ENCODE measurements around the gene KRTAP10-11. TPM values are rescaled to one million over a fixed set of nuclear protein-coding genes. Genes with fewer than 3 reads are reported as not detected.

KRTAP10-11 gene
- total and polyA plus RNA-seq, 2 experiments from 2014 or later: not detected

- Mint-ChIP-seq H3K36me3 (ENCODE audit: low read depth) (peaks cover 17% of the 10 kb centered on the region; the same call in 1 of the 3 replicates), H3K27ac (no peak overlapping the region), H3K9me3 (peaks cover 19% of the 10 kb centered on the region; the same call in 2 of the 3 replicates), H3K27me3 (ENCODE audit: insufficient read depth, low read depth, poor library complexity) (peaks cover 19% of the 10 kb centered on the region), H3K4me3 (no peak overlapping the region; the same call in 2 of the 3 replicates), H3K4me1 (peaks cover 49% of the 10 kb centered on the region)
- no peak overlapping the region for H3K27ac ChIP-seq (ENCODE audit: low read depth)
- peak; percentile 32 for ATAC-seq
- no peak overlapping the region for H3K4me2 ChIP-seq
- no peak for DNase-seq (ENCODE audit: low spot score)
- no peaks in the 10 kb centered on the region for H3F3A ChIP-seq (replicated peaks; ENCODE audit: low read depth)
- H3K4me3 ChIP-seq: no peak overlapping the region
- H3K36me3 ChIP-seq (ENCODE audit: insufficient read depth): no peaks in the 10 kb centered on the region; the same call in 1 of the 2 replicates
- TF ChIP-seq EZH2 (IDR thresholded peaks at IDR 0.05; ENCODE audit: low read depth, unreplicated experiment): no peak
- TF ChIP-seq NANOG (IDR thresholded peaks at IDR 0.05; ENCODE audit: borderline replicate concordance): no peak
- no peak for TF ChIP-seq JUNB (IDR thresholded peaks at IDR 0.05; ENCODE audit: unreplicated experiment)
- TF ChIP-seq CTCF (conservative IDR thresholded peaks at IDR 0.05; ENCODE audit: low read depth in 2 of 2): peak; percentile 15 to 34; a peak in 3 of 4 replicates
- TF ChIP-seq CREB1 (CRISPR knock-in tag; IDR thresholded peaks at IDR 0.05; ENCODE audit: low read depth): no peak
- H4K20me1 ChIP-seq (replicated peaks; ENCODE audit: insufficient read depth): no peaks in the 10 kb centered on the region
- H3K9me2 ChIP-seq (ENCODE audit: insufficient read depth): no peaks in the 10 kb centered on the region
- H3K79me2 ChIP-seq (replicated peaks; ENCODE audit: insufficient read depth): no peaks in the 10 kb centered on the region
- H3K4me1 ChIP-seq (ENCODE audit: insufficient read depth): peaks cover 15% of the 10 kb centered on the region; the same call in 1 of the 2 replicates
- H3K27me3 ChIP-seq (ENCODE audit: insufficient read depth): no peaks in the 10 kb centered on the region
- H2AFZ ChIP-seq: peak overlapping the region; percentile 74; the same call in 1 of the 2 replicates
Observed at GRCh38 chr21:44696572-44696971, 50.4 kb downstream of the KRTAP10-11 start.

Small RNA genes lying within 50 kb of the gene (small RNA-seq; reads per million reads assigned to genes)
- gene KRTAP12-6P (ENCODE audit: low replicate concordance): not detected

Other genes with a start within 250 kb of the KRTAP10-11 start
- 4.4 and 6.8 TPM in 2 replicates for gene LRRC3, start 190.9 kb upstream of the KRTAP10-11 start, total RNA-seq (2014; rRNA removed; shearing (Covaris generic))
- gene LRRC3, start 190.9 kb upstream of the KRTAP10-11 start, polyA plus RNA-seq (2016; fragmentation: Nextera tagmentation; extraction: Ambion mirVana): 0.95 and 1.2 TPM in 2 replicates
- not detected in 2 replicates for gene KRTAP10-1, start 106.2 kb upstream of the KRTAP10-11 start, total RNA-seq (2014; rRNA removed; shearing (Covaris generic))
- gene KRTAP10-1, start 106.2 kb upstream of the KRTAP10-11 start, polyA plus RNA-seq (2016; fragmentation: Nextera tagmentation; extraction: Ambion mirVana): not detected in 2 replicates
- gene KRTAP10-2, start 94.9 kb upstream of the KRTAP10-11 start, total RNA-seq (2014; rRNA removed; shearing (Covaris generic)): not detected in 2 replicates
- 0.24 TPM in 1 of 2 replicates, not detected in the other for gene KRTAP10-2, start 94.9 kb upstream of the KRTAP10-11 start, polyA plus RNA-seq (2016; fragmentation: Nextera tagmentation; extraction: Ambion mirVana)
- not detected in 2 replicates for gene KRTAP10-3, start 87.6 kb upstream of the KRTAP10-11 start, total RNA-seq (2014; rRNA removed; shearing (Covaris generic))
- not detected in 2 replicates for gene KRTAP10-3, start 87.6 kb upstream of the KRTAP10-11 start, polyA plus RNA-seq (2016; fragmentation: Nextera tagmentation; extraction: Ambion mirVana)
- gene KRTAP10-4, start 72.7 kb upstream of the KRTAP10-11 start, total RNA-seq (2014; rRNA removed; shearing (Covaris generic)): not detected in 2 replicates
- not detected in 2 replicates for gene KRTAP10-4, start 72.7 kb upstream of the KRTAP10-11 start, polyA plus RNA-seq (2016; fragmentation: Nextera tagmentation; extraction: Ambion mirVana)
- not detected in 2 replicates for gene KRTAP10-5, start 65.8 kb upstream of the KRTAP10-11 start, total RNA-seq (2014; rRNA removed; shearing (Covaris generic))
- not detected in 2 replicates for gene KRTAP10-5, start 65.8 kb upstream of the KRTAP10-11 start, polyA plus RNA-seq (2016; fragmentation: Nextera tagmentation; extraction: Ambion mirVana)
- gene KRTAP10-6, start 53.9 kb upstream of the KRTAP10-11 start, total RNA-seq (2014; rRNA removed; shearing (Covaris generic)): not detected in 2 replicates
- gene KRTAP10-6, start 53.9 kb upstream of the KRTAP10-11 start, polyA plus RNA-seq (2016; fragmentation: Nextera tagmentation; extraction: Ambion mirVana): not detected in 2 replicates
- not detected in 2 replicates for gene KRTAP10-7, start 45.8 kb upstream of the KRTAP10-11 start, total RNA-seq (2014; rRNA removed; shearing (Covaris generic))
- not detected in 2 replicates for gene KRTAP10-7, start 45.8 kb upstream of the KRTAP10-11 start, polyA plus RNA-seq (2016; fragmentation: Nextera tagmentation; extraction: Ambion mirVana)
- not detected in 2 replicates for gene KRTAP10-8, start 34.3 kb upstream of the KRTAP10-11 start, total RNA-seq (2014; rRNA removed; shearing (Covaris generic))
- not detected in 2 replicates for gene KRTAP10-8, start 34.3 kb upstream of the KRTAP10-11 start, polyA plus RNA-seq (2016; fragmentation: Nextera tagmentation; extraction: Ambion mirVana)
- not detected in 2 replicates for gene KRTAP10-9, start 19.3 kb upstream of the KRTAP10-11 start, total RNA-seq (2014; rRNA removed; shearing (Covaris generic))
- gene KRTAP10-9, start 19.3 kb upstream of the KRTAP10-11 start, polyA plus RNA-seq (2016; fragmentation: Nextera tagmentation; extraction: Ambion mirVana): not detected in 2 replicates
- not detected in 2 replicates for gene KRTAP10-10, start 9.1 kb upstream of the KRTAP10-11 start, total RNA-seq (2014; rRNA removed; shearing (Covaris generic))
- gene KRTAP10-10, start 9.1 kb upstream of the KRTAP10-11 start, polyA plus RNA-seq (2016; fragmentation: Nextera tagmentation; extraction: Ambion mirVana): not detected in 2 replicates
- not detected in 2 replicates for gene KRTAP12-4, start 8.2 kb downstream of the KRTAP10-11 start, total RNA-seq (2014; rRNA removed; shearing (Covaris generic))
- gene KRTAP12-4, start 8.2 kb downstream of the KRTAP10-11 start, polyA plus RNA-seq (2016; fragmentation: Nextera tagmentation; extraction: Ambion mirVana): not detected in 2 replicates
- not detected in 2 replicates for gene KRTAP12-3, start 11.5 kb downstream of the KRTAP10-11 start, total RNA-seq (2014; rRNA removed; shearing (Covaris generic))
- not detected in 2 replicates for gene KRTAP12-3, start 11.5 kb downstream of the KRTAP10-11 start, polyA plus RNA-seq (2016; fragmentation: Nextera tagmentation; extraction: Ambion mirVana)
- gene KRTAP12-2, start 20.5 kb downstream of the KRTAP10-11 start, total RNA-seq (2014; rRNA removed; shearing (Covaris generic)): not detected in 2 replicates
- not detected in 2 replicates for gene KRTAP12-2, start 20.5 kb downstream of the KRTAP10-11 start, polyA plus RNA-seq (2016; fragmentation: Nextera tagmentation; extraction: Ambion mirVana)
- not detected in 2 replicates for gene KRTAP12-1, start 35.7 kb downstream of the KRTAP10-11 start, total RNA-seq (2014; rRNA removed; shearing (Covaris generic))
- gene KRTAP12-1, start 35.7 kb downstream of the KRTAP10-11 start, polyA plus RNA-seq (2016; fragmentation: Nextera tagmentation; extraction: Ambion mirVana): not detected in 2 replicates
- gene KRTAP10-12, start 50.8 kb downstream of the KRTAP10-11 start, total RNA-seq (2014; rRNA removed; shearing (Covaris generic)): not detected in 2 replicates
- gene KRTAP10-12, start 50.8 kb downstream of the KRTAP10-11 start, polyA plus RNA-seq (2016; fragmentation: Nextera tagmentation; extraction: Ambion mirVana): not detected in 2 replicates
- 0.35 TPM in 1 of 2 replicates, not detected in the other for gene TSPEAR, start 65.2 kb downstream of the KRTAP10-11 start, total RNA-seq (2014; rRNA removed; shearing (Covaris generic))
- gene TSPEAR, start 65.2 kb downstream of the KRTAP10-11 start, polyA plus RNA-seq (2016; fragmentation: Nextera tagmentation; extraction: Ambion mirVana): 0.45 and 0.92 TPM in 2 replicates
- gene UBE2G2, start 155.4 kb downstream of the KRTAP10-11 start, total RNA-seq (2014; rRNA removed; shearing (Covaris generic)): 100 and 112 TPM in 2 replicates
- gene UBE2G2, start 155.4 kb downstream of the KRTAP10-11 start, polyA plus RNA-seq (2016; fragmentation: Nextera tagmentation; extraction: Ambion mirVana): 55.0 and 66.4 TPM in 2 replicates
- 91.9 and 103 TPM in 2 replicates for gene SUMO3, start 171.6 kb downstream of the KRTAP10-11 start, total RNA-seq (2014; rRNA removed; shearing (Covaris generic))
- gene SUMO3, start 171.6 kb downstream of the KRTAP10-11 start, polyA plus RNA-seq (2016; fragmentation: Nextera tagmentation; extraction: Ambion mirVana): 90.6 and 90.8 TPM in 2 replicates
- 168 and 172 TPM in 2 replicates for gene PTTG1IP, start 227.3 kb downstream of the KRTAP10-11 start, total RNA-seq (2014; rRNA removed; shearing (Covaris generic))
- gene PTTG1IP, start 227.3 kb downstream of the KRTAP10-11 start, polyA plus RNA-seq (2016; fragmentation: Nextera tagmentation; extraction: Ambion mirVana): 96.0 and 99.9 TPM in 2 replicates

Data from GM23338 (cell line).